HuH-7.5 (cell line): ENCODE results near the gene SLC16A2.

Experiments used
- DNase-seq: peaks from one replicate; pipeline ENCODE4 v3.0.0; 2011; ENCODE audit warnings: low spot score

The SLC16A2 gene

GRCh38 chrX:74536832-74537371, 115.6 kb downstream of the SLC16A2 start:
- DNase-seq: no peak

- no peak for DNase-seq
Observed at GRCh38 chrX:74540635-74541249, 119.4 kb downstream of the SLC16A2 start.

GRCh38 chrX:74545880-74546523, 124.7 kb downstream of the SLC16A2 start:
- DNase-seq: no peak

- no peak for DNase-seq
Observed at GRCh38 chrX:74546984-74547383, 125.7 kb downstream of the SLC16A2 start.

- DNase-seq: peak; percentile 22
Observed at GRCh38 chrX:74550295-74550802, 129.1 kb downstream of the SLC16A2 start.

GRCh38 chrX:74551934-74552333, 130.6 kb downstream of the SLC16A2 start:
- DNase-seq: no peak

GRCh38 chrX:74557378-74557777, 136.1 kb downstream of the SLC16A2 start:
- no peak for DNase-seq

- no peak for DNase-seq
Observed at GRCh38 chrX:74578137-74578536, 156.8 kb downstream of the SLC16A2 start.

GRCh38 chrX:74579597-74580198, 158.4 kb downstream of the SLC16A2 start:
- no peak for DNase-seq
